ENCODE measurements around the gene CSPG4. TPM values are rescaled to one million over a fixed set of nuclear protein-coding genes. Genes with fewer than 3 reads are reported as not detected.
"Not testable (repeated sequence)": the region's sequence is repeated elsewhere in the genome, so short reads cannot be mapped to it uniquely, and the experiment has no call there.

The CSPG4 gene
- total RNA-seq, 2 experiments from 2014 or later = not detected

DNA sequence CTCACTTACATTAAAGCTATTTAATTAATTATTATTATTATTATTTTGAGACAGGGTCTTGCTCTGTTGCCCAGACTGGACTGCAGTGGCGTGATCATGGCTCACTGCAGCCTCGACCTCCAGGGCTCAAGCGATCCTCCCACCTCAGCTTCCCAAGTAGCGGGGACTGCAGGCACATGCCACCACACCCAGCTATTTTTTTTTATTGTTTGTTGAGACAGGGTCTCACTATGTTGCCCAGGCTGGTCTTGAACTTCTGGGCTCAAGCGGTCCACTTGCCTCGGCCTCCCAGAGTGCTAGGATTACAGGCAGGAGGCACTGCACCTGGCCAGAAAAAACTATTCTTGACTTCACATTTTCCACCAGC lies 34.3 kb downstream of the CSPG4 start:
- DNase-seq; H3K4me3 Mint-ChIP-seq; POLR2A ChIA-PET; H3K27ac Mint-ChIP-seq; H3K9me3 Mint-ChIP-seq; H3K4me1 Mint-ChIP-seq; H3K36me3 Mint-ChIP-seq (ENCODE audit: low read depth); H3K27me3 Mint-ChIP-seq: not testable (repeated sequence)
- CTCF ChIA-PET = interaction anchor here (0.8 to 2.5 kb wide), 2 partner anchors 44 to 310 kb away, joined by 3 to 6 read pairs; partner anchors contain the start of gene MAN2C1

DNA sequence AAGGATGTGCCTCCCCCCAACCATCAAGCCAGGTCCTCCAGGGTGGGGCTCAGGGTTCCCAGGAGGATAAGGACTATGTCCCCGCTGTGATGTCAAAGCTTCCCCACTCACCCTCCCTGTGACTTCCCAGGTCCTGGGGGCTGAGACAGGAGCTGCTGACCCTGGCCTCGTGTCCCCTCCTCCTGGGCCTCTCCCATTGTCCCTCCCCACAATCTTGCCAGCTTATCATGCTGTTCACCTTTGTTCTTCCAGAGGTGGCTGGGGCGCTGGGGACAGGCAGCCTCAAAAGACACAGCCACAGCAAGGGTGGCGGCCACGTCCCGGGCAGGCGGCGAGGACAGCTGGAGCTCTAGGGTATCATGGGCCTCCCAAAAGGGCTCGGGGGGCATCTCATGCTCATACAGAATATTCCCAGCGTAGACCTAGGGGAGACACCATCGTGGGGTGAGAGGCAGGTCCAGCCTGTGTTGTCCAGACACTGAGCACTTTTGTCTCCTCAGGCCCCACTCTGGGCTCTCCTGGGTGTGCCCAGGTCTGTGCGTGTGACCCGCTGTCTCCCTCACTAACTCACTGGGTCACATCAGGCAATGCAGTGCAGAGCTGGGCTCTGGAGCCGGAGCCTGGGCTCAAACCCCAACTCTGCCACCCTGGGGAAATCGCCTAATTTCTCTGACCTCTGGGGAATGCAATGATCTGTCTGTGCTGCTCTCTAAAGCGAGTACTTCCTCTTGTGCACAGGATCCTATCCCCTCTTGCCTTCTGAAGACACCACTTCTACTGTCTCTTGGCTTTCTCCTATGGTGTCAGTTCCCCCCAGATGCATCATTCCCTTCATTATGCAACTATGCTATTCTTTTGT lies 35.0 kb downstream of the CSPG4 start:
- no peak for DNase-seq
- Mint-ChIP-seq H3K36me3 (ENCODE audit: low read depth) (no peaks in the 10 kb centered on the region), H3K4me3 (no peak overlapping the region), H3K9me3 (no peaks in the 10 kb centered on the region), H3K4me1 (no peaks in the 10 kb centered on the region), H3K27ac (no peak overlapping the region), H3K27me3 (no peaks in the 10 kb centered on the region)
- POLR2A ChIA-PET = no interaction called here
- CTCF ChIA-PET = interaction anchor here (0.8 to 2.5 kb wide), 2 partner anchors 44 to 310 kb away, joined by 3 to 6 read pairs; partner anchors contain the start of gene MAN2C1

DNA sequence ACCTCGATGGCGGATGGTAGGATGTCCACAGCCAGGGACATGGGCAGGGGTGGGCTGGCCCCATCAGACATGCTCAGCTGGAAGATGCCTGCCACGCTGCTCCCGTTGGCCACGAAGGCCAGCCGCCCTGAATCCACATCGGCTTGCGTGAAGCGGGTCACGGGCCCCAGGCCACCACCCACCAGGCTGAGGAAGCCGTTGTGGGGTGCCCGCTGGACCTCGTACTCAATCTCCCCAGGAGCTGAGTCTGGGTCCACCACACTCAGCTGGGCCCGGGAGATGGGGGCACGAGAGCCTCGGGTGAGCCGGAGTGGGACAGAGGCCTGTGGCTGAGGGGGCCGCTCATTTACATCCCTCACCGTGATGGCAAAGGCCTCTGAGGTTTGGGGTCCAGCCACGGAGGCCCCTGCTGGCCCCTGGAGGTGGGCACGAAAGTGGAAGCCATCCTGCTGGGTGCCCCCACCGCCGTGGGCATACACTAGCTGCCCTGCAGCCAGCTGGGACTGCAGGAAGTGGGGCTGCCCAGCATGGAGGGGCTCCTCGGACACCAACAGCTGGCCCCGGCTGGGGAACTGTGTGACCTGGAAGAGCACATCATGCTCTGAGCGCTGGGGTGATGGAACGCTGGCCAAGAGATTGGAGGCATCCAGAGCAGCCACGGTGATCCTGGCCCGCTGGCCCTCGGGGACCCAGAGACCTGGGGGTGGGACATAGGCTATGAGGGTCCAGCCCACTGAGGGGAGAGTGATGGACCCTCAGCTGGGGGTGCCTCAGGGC lies 35.8 kb downstream of the CSPG4 start:
- Mint-ChIP-seq H3K27me3 (no peaks in the 10 kb centered on the region), H3K4me3 (no peak overlapping the region), H3K36me3 (ENCODE audit: low read depth) (no peaks in the 10 kb centered on the region), H3K4me1 (no peaks in the 10 kb centered on the region), H3K9me3 (no peaks in the 10 kb centered on the region), H3K27ac (no peak overlapping the region)
- ChIA-PET CTCF (interaction anchor here (1.2 kb wide), 1 partner anchor 10 kb away, joined by 3 read pairs; no protein-coding TSS in a partner anchor), POLR2A (no interaction called here)
- no peak for DNase-seq

DNA sequence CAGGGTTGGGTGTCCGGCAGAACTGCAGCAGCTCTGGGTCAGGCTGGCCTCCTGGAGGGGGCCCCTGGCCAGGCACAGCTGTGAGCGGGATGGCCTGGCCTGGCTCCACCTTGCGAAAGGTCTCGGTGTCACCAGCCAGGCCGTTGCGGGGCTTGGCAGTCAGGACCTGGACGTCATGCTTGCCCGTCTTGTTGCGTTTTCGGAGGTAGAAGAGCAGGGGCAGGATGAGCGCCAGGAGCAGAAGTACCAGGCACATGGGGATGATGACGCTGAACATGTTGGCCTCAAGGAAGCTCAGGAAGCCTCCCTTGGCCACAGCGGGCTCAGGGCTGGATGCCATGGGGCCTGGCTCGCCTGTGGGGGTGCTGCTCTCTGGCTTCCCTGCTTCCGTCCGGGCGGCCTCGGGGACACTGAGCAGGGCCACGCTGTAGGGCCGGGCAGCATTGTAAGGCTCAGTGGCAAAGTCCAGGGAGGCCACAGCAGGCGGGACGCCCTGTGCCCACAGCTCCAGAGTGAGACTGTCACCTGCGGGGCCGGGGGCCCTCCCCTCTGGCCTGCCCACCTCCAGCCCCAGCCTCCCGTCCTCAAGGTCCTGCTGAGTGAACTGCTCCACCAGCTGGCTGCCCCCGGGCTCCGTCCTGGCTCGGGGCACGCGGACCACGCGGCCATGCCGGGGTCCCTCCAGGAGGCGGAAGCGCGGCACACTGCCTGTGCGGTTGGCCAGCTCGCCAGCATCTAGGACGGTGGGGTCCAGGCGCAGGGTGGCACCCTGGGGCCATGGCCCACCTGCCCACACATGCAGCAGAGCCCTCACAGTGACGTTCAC lies 36.9 kb downstream of the CSPG4 start:
- POLR2A ChIA-PET = no interaction called here
- H3K27ac Mint-ChIP-seq = no peak overlapping the region

DNA sequence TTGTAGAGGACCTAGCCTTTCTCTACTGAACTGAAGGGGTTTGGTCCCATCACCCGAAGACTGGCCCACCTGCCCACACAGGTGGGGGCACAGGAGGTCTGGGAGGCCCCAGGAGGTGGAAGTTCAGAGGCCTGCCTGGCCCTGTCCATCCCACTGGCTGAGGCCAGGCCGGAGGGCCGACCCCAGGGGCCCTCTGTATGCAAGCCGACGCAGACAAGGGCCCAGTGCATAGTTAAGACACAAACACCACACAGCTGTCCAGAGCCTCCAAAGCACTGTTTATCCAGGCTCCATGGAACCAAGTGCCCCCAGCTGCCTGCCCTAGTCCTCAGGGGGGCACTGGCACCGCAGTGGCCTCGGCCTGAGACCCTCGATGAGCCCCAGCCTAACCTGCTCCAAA lies 38.3 kb downstream of the CSPG4 start:
- Mint-ChIP-seq H3K27me3 (no peaks in the 10 kb centered on the region), H3K27ac (no peak overlapping the region), H3K36me3 (ENCODE audit: low read depth) (no peaks in the 10 kb centered on the region), H3K4me3 (no peak overlapping the region), H3K9me3 (no peaks in the 10 kb centered on the region), H3K4me1 (no peaks in the 10 kb centered on the region)
- POLR2A ChIA-PET = no interaction called here
- CTCF ChIA-PET = interaction anchor here (0.8 kb wide), 1 partner anchor 141 kb away, joined by 3 read pairs; no protein-coding TSS in a partner anchor
- no peak for DNase-seq

More for the DNA sequence above, 36.9 kb downstream of the CSPG4 start:
- CTCF ChIA-PET = interaction anchor here (1.2 kb wide), 1 partner anchor 11 kb away, joined by 3 read pairs; no protein-coding TSS in a partner anchor
- no peaks in the 10 kb centered on the region for H3K9me3 Mint-ChIP-seq
- no peaks in the 10 kb centered on the region for H3K27me3 Mint-ChIP-seq
- H3K4me1 Mint-ChIP-seq = no peaks in the 10 kb centered on the region
- H3K36me3 Mint-ChIP-seq (ENCODE audit: low read depth) = no peaks in the 10 kb centered on the region
- no peak for DNase-seq
- H3K4me3 Mint-ChIP-seq = no peak overlapping the region

DNA sequence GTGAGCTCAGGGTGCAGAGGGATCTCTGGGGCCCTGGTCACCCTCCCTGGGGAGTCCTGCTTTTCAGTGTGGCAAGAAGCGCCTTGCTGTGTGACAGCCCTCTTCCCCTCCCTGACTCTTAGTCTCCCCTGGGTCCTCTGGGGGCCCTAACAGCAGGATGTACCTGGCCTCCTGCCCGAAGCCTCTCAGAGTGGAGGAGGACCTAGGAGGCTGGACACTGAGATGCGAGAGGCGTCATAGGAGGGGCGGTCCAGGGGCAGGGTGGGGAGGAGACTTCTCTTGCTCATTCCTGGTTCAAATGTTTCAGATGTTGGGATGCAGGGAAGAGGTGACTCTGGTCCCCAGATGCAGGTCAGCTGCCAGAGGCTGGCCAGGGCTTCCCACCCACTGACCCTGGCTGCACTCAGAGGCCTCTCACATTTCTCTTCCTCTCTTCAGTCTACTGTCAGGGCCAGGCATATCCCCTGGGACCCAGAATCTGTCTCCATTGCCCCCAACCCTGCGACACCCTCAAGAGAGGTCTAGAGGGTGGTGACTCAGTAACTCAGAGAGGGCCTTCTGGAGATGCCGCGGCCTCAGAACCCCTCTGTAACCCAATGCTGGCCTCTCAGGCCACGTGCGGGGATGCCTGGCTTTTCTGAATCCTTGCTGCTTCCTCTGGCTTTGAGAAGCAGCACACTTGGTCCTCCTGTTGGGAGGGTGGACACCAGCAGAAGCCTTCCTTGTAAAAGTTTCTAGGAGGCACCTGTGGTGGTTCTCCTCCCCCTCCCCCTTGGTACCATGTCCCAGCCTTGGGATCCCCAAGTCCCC lies 39.0 kb downstream of the CSPG4 start:
- CTCF ChIA-PET = interaction anchor here (1.1 to 1.3 kb wide), 2 partner anchors 7 to 32 kb away, joined by 3 read pairs; no protein-coding TSS in a partner anchor
- H3K27me3 Mint-ChIP-seq = no peaks in the 10 kb centered on the region
- no peak for DNase-seq
- H3K27ac Mint-ChIP-seq = no peak overlapping the region
- H3K4me3 Mint-ChIP-seq = no peak overlapping the region
- H3K4me1 Mint-ChIP-seq = no peaks in the 10 kb centered on the region
- POLR2A ChIA-PET = no interaction called here
- no peaks in the 10 kb centered on the region for H3K36me3 Mint-ChIP-seq (ENCODE audit: low read depth)
- H3K9me3 Mint-ChIP-seq = no peaks in the 10 kb centered on the region

DNA sequence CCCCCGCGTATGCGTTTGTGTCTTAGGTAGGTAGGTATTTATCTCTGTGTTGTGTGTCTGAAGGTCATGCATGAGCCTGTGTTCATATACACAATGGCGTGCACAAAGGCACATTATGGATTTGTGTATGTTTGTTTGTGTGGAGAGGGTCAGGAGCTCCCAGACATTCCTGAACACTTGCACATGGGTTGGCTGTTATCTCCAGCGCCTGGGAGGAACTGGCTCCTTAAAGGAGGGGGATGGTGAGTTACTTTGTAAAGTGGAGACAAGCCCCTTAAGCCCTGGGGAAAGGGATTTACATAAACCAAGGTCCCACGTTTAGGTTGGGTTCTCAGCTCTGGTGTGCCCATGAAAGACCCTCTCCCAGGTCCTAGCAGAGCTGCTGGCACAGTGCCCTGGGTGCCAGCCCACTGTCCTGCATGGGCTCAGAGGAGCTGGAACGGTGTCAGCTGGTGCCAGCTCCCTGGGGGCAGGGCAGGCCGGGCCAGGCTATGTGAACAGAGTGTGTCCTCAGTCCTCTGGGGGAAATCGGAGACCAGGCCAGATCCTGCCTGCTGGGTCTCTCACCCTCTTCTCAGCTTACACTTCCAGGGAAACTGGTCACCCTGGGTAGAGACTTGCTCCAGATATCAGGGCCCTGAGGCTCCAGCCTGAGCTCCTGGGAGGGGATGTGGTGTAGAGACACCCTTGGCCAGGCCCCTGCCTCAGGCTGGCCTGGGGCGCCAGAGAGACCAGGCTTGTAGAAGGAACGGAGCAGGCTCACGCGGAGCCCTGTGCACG lies 39.8 kb downstream of the CSPG4 start:
- H3K27ac Mint-ChIP-seq = no peak overlapping the region
- CTCF ChIA-PET = interaction anchor here (1.1 to 1.3 kb wide), 2 partner anchors 8 to 31 kb away, joined by 3 read pairs; no protein-coding TSS in a partner anchor
- H3K27me3 Mint-ChIP-seq = no peaks in the 10 kb centered on the region

DNA sequence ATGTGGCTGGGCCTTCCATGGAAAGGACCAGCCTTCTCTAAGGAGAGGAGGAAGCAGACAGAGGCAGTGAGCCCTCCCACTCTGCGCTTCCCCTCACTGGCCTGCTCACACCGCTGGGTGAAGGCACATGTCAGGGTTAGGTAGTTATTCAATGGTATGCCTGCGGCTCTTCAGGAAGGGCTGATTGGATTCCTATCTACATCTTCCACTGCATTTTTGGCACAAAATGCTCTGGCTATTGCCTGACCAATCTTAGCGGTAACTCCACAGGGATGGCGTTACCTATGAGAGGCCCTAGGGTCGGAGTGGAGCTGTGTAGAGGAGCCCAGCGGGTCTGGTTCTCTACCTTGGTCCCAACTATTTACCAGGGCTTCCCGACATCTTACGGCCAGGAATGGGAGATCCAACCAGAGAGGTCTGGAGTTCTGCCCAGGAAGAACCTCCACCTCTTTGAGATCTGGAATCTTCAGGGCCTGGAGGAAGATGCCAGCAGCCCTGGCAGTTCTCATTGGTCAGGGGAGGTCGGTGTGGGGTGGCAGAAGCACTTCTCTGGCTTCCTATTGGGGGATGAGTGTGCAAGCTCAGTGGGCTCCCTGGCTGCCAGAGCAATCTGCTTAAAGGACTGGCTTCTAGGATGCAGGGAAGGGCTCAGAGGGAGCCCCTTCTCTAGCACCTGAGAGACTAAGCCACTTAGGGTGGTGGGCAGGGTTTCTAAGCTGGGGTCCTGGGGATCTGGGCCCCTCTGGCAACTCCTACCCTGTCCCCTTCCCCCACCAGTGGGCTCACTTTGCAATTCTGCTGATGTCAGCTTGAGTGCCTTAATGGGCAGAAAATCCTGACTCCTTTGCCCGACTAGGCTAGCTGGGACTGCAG lies 40.7 kb downstream of the CSPG4 start:
- no peaks in the 10 kb centered on the region for H3K36me3 Mint-ChIP-seq (ENCODE audit: low read depth)
- no peak for DNase-seq
- no peak overlapping the region for H3K4me3 Mint-ChIP-seq
- CTCF ChIA-PET = interaction anchor here (1.0 to 1.3 kb wide), 3 partner anchors 9 to 75 kb away, joined by 3 read pairs; no protein-coding TSS in a partner anchor
- H3K4me1 Mint-ChIP-seq = no peaks in the 10 kb centered on the region
- no peak overlapping the region for H3K27ac Mint-ChIP-seq
- no peaks in the 10 kb centered on the region for H3K27me3 Mint-ChIP-seq
- no peaks in the 10 kb centered on the region for H3K9me3 Mint-ChIP-seq
- POLR2A ChIA-PET = no interaction called here

More for the DNA sequence above, 39.8 kb downstream of the CSPG4 start:
- Mint-ChIP-seq H3K36me3 (ENCODE audit: low read depth) (no peaks in the 10 kb centered on the region), H3K4me3 (no peak overlapping the region), H3K9me3 (no peaks in the 10 kb centered on the region), H3K4me1 (no peaks in the 10 kb centered on the region)
- DNase-seq = no peak
- POLR2A ChIA-PET = no interaction called here

DNA sequence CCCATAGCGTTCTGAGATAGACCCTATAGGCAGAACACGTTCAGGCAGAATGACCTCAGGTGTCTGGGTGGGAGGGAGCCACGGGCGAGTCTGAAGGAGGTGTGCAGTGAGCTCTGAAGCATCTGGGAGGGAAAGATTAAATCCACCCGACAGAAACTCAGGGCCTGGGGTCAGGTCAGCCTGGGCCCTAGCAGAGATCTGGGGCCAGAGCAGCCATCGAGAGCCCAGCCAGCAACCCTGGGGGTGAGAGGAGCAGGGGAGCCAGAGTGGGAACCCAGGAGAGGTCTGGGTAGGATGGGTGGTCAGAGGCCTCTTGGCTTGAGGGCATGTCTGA lies 42.8 kb downstream of the CSPG4 start:
- Mint-ChIP-seq H3K4me3 (no peak overlapping the region), H3K36me3 (ENCODE audit: low read depth) (no peaks in the 10 kb centered on the region), H3K27me3 (no peaks in the 10 kb centered on the region), H3K4me1 (peaks cover 4% of the 10 kb centered on the region), H3K9me3 (no peaks in the 10 kb centered on the region), H3K27ac (no peak overlapping the region)
- no peak for DNase-seq
- CTCF ChIA-PET = no interaction called here
- POLR2A ChIA-PET = no interaction called here

DNA sequence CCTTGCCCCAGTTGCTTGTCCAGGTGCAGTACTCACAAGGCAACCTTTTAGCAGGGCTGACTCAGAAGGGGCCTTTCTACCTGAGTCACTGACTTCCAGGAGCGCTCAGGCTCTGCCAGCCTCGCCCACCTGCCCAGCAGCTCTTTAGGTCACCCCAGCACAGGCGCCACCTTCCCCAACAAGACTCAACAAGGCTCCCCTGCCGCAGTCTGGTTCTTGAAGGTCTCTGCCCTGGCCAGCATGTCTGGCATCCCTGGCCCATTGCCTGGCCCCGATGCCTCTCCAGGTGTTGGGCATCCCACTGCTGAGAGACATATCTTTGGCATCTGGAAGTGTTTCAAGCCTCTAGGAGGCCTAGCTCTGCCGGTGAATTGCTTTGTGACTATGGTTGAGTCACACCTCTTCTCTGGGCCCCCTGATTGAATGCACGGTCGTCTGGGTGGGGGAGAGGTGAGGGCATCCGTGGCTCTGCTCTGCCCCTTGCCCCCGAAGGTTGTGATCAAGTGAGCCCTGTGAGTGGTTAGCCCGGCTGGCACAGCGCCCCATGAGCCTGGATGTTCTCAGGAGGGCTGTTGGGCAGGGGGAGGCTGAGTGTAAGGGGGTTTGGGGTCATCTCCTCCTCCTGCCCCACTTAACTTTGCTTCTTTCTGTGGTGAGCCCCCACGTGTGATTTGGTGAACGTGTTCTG lies 43.3 kb downstream of the CSPG4 start:
- peaks cover 4% of the 10 kb centered on the region for H3K4me1 Mint-ChIP-seq
- no peaks in the 10 kb centered on the region for H3K27me3 Mint-ChIP-seq
- H3K9me3 Mint-ChIP-seq = no peaks in the 10 kb centered on the region
- DNase-seq = no peak
- no peaks in the 10 kb centered on the region for H3K36me3 Mint-ChIP-seq (ENCODE audit: low read depth)
- POLR2A ChIA-PET = no interaction called here
- CTCF ChIA-PET = no interaction called here
- no peak overlapping the region for H3K4me3 Mint-ChIP-seq
- H3K27ac Mint-ChIP-seq = no peak overlapping the region

All from activated CD4-positive, alpha-beta T cell treated with anti-CD3 and anti-CD28 coated beads, Interleukin-2, amount 10 ng/mL, durations not matched to agents 7 days and 5 days (primary cell).